A549 (cell line): Measurements from ENCODE around the gene LEO1. TPM values are rescaled to one million over a fixed set of nuclear protein-coding genes. Genes with fewer than 3 reads are reported as not detected.

ENCODE experiments used
- ATAC-seq, 2 experiments: fragments of 200-7000 bp in 1 of 2; fragments of >200 bp in 1 of 2; cut with Nextera tagmentation in 1 of 2; cut with Tn5 transposase in 1 of 2; 3 replicates each; pipeline versions ENCODE4 v1.8.0 to v1.9.1; 2018 to 2020; ENCODE audit warnings: mild to moderate bottlenecking in 1 of 2, moderate library complexity in 1 of 2
- CTCF ChIA-PET: fragments of 300-600 bp; sonication (Branson Sonifier 250); formaldehyde crosslinking; extraction: SDS; loops from one replicate; lab custom pipeline; 2021; ENCODE audit warnings: antibody characterized with exemption, inconsistent platforms; lab: Yijun Ruan, JAX
- POLR2A ChIA-PET: fragments of 350-600 bp; formaldehyde crosslinking; extraction: SDS; loops from one replicate; lab custom pipeline; 2021; ENCODE audit warnings: antibody characterized with exemption, inconsistent platforms; lab: Yijun Ruan, JAX
- DNase-seq, 2 experiments: peaks; one replicate each; pipeline versions ENCODE4 v3.0.0 to v3.0.0-alpha.2; 2011 to 2016; ENCODE audit warnings: low read depth in 1 of 2, low spot score in 1 of 2
- FAIRE-seq: peaks from 2 replicates; lab custom pipeline; 2011; peaks lifted over from hg19 to GRCh38; lab: Jason Lieb, UNC
- H3K27ac ChIP-seq, 2 experiments: fragments of >200 bp; sonication (Bioruptor Twin); formaldehyde crosslinking; 3 replicates each; pipeline ENCODE4 v1.5.1; 2016 to 2017
- H3K4me1 ChIP-seq: fragments of >200 bp; sonication (Bioruptor Twin); formaldehyde crosslinking; 3 replicates; pipeline ENCODE4 v1.6.1; 2016
- H3K4me2 ChIP-seq: fragments of >200 bp; sonication (Bioruptor Twin); formaldehyde crosslinking; 3 replicates; pipeline ENCODE4 v1.6.1; 2016
- H3K4me3 ChIP-seq: fragments of >200 bp; sonication (Bioruptor Twin); formaldehyde crosslinking; 3 replicates; pipeline ENCODE4 v1.5.1; 2016
- H3K9me3 ChIP-seq: fragments of >200 bp; sonication (Bioruptor Twin); formaldehyde crosslinking; 3 replicates; pipeline ENCODE4 v1.6.1; 2016
- CTCF ChIP-seq: fragments of >200 bp; sonication (Bioruptor Twin); formaldehyde crosslinking; IDR thresholded peaks from 3 replicates; pipeline ENCODE4 v1.5.1; 2016
- E2F6 ChIP-seq: IDR thresholded peaks from 2 replicates; pipeline ENCODE4 v1.6.1; 2012; ENCODE audit warnings: low read depth, borderline replicate concordance
- ESRRA ChIP-seq: fragments of 150-350 bp; IDR thresholded peaks from 2 replicates; pipeline ENCODE4 v1.6.1; 2014; ENCODE audit warnings: mild to moderate bottlenecking, low read length, borderline replicate concordance
- HMGXB4 ChIP-seq: fragments of 250-450 bp; sonication (Bioruptor Pico); IDR thresholded peaks from 2 replicates; pipeline ENCODE4 v1.5.0; 2021; ENCODE audit warnings: mild to moderate bottlenecking, moderate library complexity, borderline replicate concordance
- HOXB13 ChIP-seq: fragments of 250-450 bp; sonication (Bioruptor Pico); IDR thresholded peaks from 2 replicates; pipeline ENCODE4 v1.5.0; 2020; ENCODE audit warnings: low read depth, mild to moderate bottlenecking, moderate library complexity
- MAX ChIP-seq: IDR thresholded peaks from 2 replicates; pipeline ENCODE4 v1.6.1; 2012
- NPAS2 ChIP-seq: fragments of 250-450 bp; sonication (Bioruptor Pico); IDR thresholded peaks from 2 replicates; pipeline ENCODE4 v1.8.0; 2022; ENCODE audit warnings: mild to moderate bottlenecking, moderate library complexity, borderline replicate concordance
- NR3C1 ChIP-seq: fragments of >200 bp; sonication (Bioruptor Twin); formaldehyde crosslinking; IDR thresholded peaks from 3 replicates; pipeline ENCODE4 v1.6.1; 2017
- PBX3 ChIP-seq: IDR thresholded peaks from 2 replicates; pipeline ENCODE4 v1.6.1; 2012
- POLR2AphosphoS2 ChIP-seq: conservative IDR thresholded peaks from 2 replicates; pipeline ENCODE4 v1.6.1; 2012; ENCODE audit warnings: low read length, improper control_type of control experiment, inconsistent platforms
- RNF2 ChIP-seq: fragments of 200-600 bp; sonication (generic); IDR thresholded peaks from 2 replicates; pipeline ENCODE4 v1.6.1; 2016; ENCODE audit warnings: low read depth, mild to moderate bottlenecking, antibody characterized with exemption, moderate library complexity, borderline replicate concordance
- SMC3 ChIP-seq: fragments of >200 bp; sonication (Bioruptor Twin); formaldehyde crosslinking; IDR thresholded peaks from 3 replicates; pipeline ENCODE4 v1.6.1; 2018; ENCODE audit warnings: inconsistent platforms
- TP53 ChIP-seq: fragments of 250-450 bp; sonication (Bioruptor Pico); IDR thresholded peaks from 2 replicates; pipeline ENCODE4 v1.5.0; 2021; ENCODE audit warnings: mild to moderate bottlenecking, moderate library complexity
- USF2 ChIP-seq: fragments of 450-650 bp; IDR thresholded peaks from 2 replicates; pipeline ENCODE4 v1.6.1; 2014; ENCODE audit warnings: antibody characterized with exemption
- ZFP36 ChIP-seq: fragments of 450-650 bp; IDR thresholded peaks from 2 replicates; pipeline ENCODE4 v1.6.1; 2014; ENCODE audit warnings: borderline replicate concordance; ENCODE audit not compliant: partially characterized antibody
- WGBS: methylation state at CpG from one replicate; pipeline ENCODE4 v1.1.6; 2017; ENCODE audit errors: missing lambda C conversion rate; 5-methylcytosine and 5-hydroxymethylcytosine counted together
- polyA plus RNA-seq, 4 experiments: library from polyadenylated mRNA; depleted of rRNA in 3 of 4; stranded (reverse); fragments of >200 nt; fragmentation: RNase III in 1 of 4; extraction: RNeasy Plus Mini Kit Qiagen cat#74134 plus additional on column Dnase treatment in 1 of 4; gene quantifications; 2 replicates in 3 of 4; 3 replicates in 1 of 4; pipeline ENCODE4 v1.2.3, GENCODE V29; 2011 to 2017

Gene LEO1
- polyA plus RNA-seq, 2 of the 4 experiments (the other 2 are of a cell fraction), result 22.3 to 60.3 TPM

GRCh38 chr15:51939216-51939615, 32.4 kb downstream of the LEO1 start:
- ChIA-PET CTCF (interaction anchor here (0.6 to 1.2 kb wide), 2 partner anchors 12 to 41 kb away, joined by 3 to 5 read pairs; no protein-coding TSS in a partner anchor), POLR2A (no interaction called here)
- H3K4me3 ChIP-seq, result no peak overlapping the region
- no peaks in the 10 kb centered on the region for H3K9me3 ChIP-seq
- H3K4me1 ChIP-seq, result no peaks in the 10 kb centered on the region
- no peak for DNase-seq
- no peak overlapping the region for H3K27ac ChIP-seq
- no peak for FAIRE-seq
- H3K4me2 ChIP-seq, result no peak overlapping the region
- ATAC-seq, result no peak; a peak in 1 of 6 replicates
- TF ChIP-seq NR3C1 (no peak), ESRRA (no peak), MAX (no peak), PBX3 (no peak), POLR2AphosphoS2 (no peak), HMGXB4 (CRISPR knock-in tag) (no peak), USF2 (no peak), ZFP36 (no peak), TP53 (no peak)

- Histone ChIP-seq H3K4me3 (no peak overlapping the region), H3K9me3 (no peaks in the 10 kb centered on the region), H3K27ac (no peak overlapping the region), H3K4me1 (no peaks in the 10 kb centered on the region), H3K4me2 (no peak overlapping the region)
- DNase-seq (no peak), ATAC-seq (no peak), FAIRE-seq (no peak)
- no peak for TF ChIP-seq NPAS2 (CRISPR knock-in tag)
- TF ChIP-seq RNF2, result no peak
- TF ChIP-seq E2F6, result no peak
- TF ChIP-seq NR3C1, result no peak
- CTCF ChIA-PET, result interaction anchor here (0.7 kb wide), 1 partner anchor 38 kb away, joined by 4 read pairs; no protein-coding TSS in a partner anchor
- POLR2A ChIA-PET, result no interaction called here
- 78% methylated on average over 3 of the region's 3 CpGs for WGBS
These were observed 33.3 kb downstream of the LEO1 start for GRCh38 chr15:51938286-51938685.

- CTCF ChIA-PET, result interaction anchor here (0.5 to 2.9 kb wide), 10 partner anchors 8 to 291 kb away, joined by 3 to 13 read pairs (median 3); no protein-coding TSS in a partner anchor
- H3K4me2 ChIP-seq, result no peak overlapping the region
- WGBS, result 80% methylated on average over 2 of the region's 2 CpGs
- H3K27ac ChIP-seq, result no peak overlapping the region
- ATAC-seq, result peak; percentile 46 to 49; a peak in 5 of 6 replicates
- no peaks in the 10 kb centered on the region for H3K9me3 ChIP-seq
- no peak for FAIRE-seq
- DNase-seq, result peak in 1 of 2 experiments; percentile 34
- no peak overlapping the region for H3K4me3 ChIP-seq
- peaks cover 5% of the 10 kb centered on the region; the same call in 2 of the 3 replicates for H3K4me1 ChIP-seq
- peak; percentile 20; the same call in 1 of the 3 replicates for TF ChIP-seq CTCF
- TF ChIP-seq SMC3, result 0 out of 3 replicates have a peak, but pooled peaks have one; percentile 9
- TF ChIP-seq HOXB13 (CRISPR knock-in tag), result no peak
- POLR2A ChIA-PET, result no interaction called here
These were observed 35.5 kb downstream of the LEO1 start for GRCh38 chr15:51936105-51936478.
